Hepatocyte (in vitro differentiated cells): ENCODE measurements around the gene IMMP2L. TPM values are rescaled to one million over a fixed set of nuclear protein-coding genes. Genes with fewer than 3 reads are reported as not detected.

ENCODE experiments used
- DNase-seq: peaks from one replicate; pipeline ENCODE4 v3.0.0-alpha.2; 2016; ENCODE audit warnings: low spot score
- H2AFZ ChIP-seq: fragments of 200-600 bp; sonication (generic); 2 replicates; pipeline ENCODE4 v1.6.0; 2016; ENCODE audit warnings: antibody characterized with exemption, mild to moderate bottlenecking
- H3K27ac ChIP-seq: fragments of 200-600 bp; sonication (generic); 2 replicates; pipeline ENCODE4 v1.5.1; 2016; ENCODE audit warnings: mild to moderate bottlenecking
- H3K27me3 ChIP-seq: fragments of 200-600 bp; sonication (generic); 2 replicates; pipeline ENCODE4 v1.6.1; 2016
- H3K36me3 ChIP-seq: fragments of 200-600 bp; sonication (generic); replicated peaks from 2 replicates; pipeline ENCODE4 v1.5.1; 2016; ENCODE audit warnings: low read depth; ENCODE audit not compliant: insufficient read depth
- H3K4me1 ChIP-seq: fragments of 200-600 bp; sonication (generic); 2 replicates; pipeline ENCODE4 v1.5.1; 2016; ENCODE audit warnings: mild to moderate bottlenecking, moderate library complexity; ENCODE audit not compliant: insufficient read depth
- H3K4me2 ChIP-seq: fragments of 200-600 bp; sonication (generic); 2 replicates; pipeline ENCODE4 v1.6.0; 2016
- H3K4me3 ChIP-seq: fragments of 200-600 bp; sonication (generic); 2 replicates; pipeline ENCODE4 v1.5.1; 2016; ENCODE audit warnings: mild to moderate bottlenecking
- H3K79me2 ChIP-seq: fragments of 200-600 bp; sonication (generic); 2 replicates; pipeline ENCODE4 v1.6.0; 2017; ENCODE audit warnings: mild to moderate bottlenecking
- H3K9me2 ChIP-seq: fragments of 200-600 bp; sonication (generic); replicated peaks from 2 replicates; pipeline ENCODE4 v1.6.0; 2017; ENCODE audit warnings: mild to moderate bottlenecking; ENCODE audit not compliant: insufficient read depth
- H3K9me3 ChIP-seq: fragments of 200-600 bp; sonication (generic); 2 replicates; pipeline ENCODE4 v1.5.1; 2016; ENCODE audit warnings: low read depth, mild to moderate bottlenecking
- H4K20me1 ChIP-seq: fragments of 200-600 bp; sonication (generic); 2 replicates; pipeline ENCODE4 v1.6.0; 2016; ENCODE audit warnings: mild to moderate bottlenecking; ENCODE audit not compliant: insufficient read depth, poor library complexity, severe bottlenecking
- EZH2 ChIP-seq: fragments of 200-600 bp; sonication (generic); IDR thresholded peaks from 2 replicates; pipeline ENCODE4 v1.6.1; 2016; ENCODE audit warnings: antibody characterized with exemption, mild to moderate bottlenecking, borderline replicate concordance
- EZH2phosphoT487 ChIP-seq: fragments of 200-600 bp; sonication (generic); IDR thresholded peaks from one replicate; pipeline ENCODE4 v1.6.1; 2018; ENCODE audit warnings: antibody characterized with exemption, mild to moderate bottlenecking, low read depth, moderate library complexity; ENCODE audit not compliant: unreplicated experiment, severe bottlenecking
- WGBS: methylation state at CpG from one replicate; pipeline ENCODE4 v1.1.6; 2016; ENCODE audit warnings: low lambda C conversion rate; ENCODE audit errors: missing lambda C conversion rate; 5-methylcytosine and 5-hydroxymethylcytosine counted together
- polyA plus RNA-seq: library from polyadenylated mRNA; unstranded; fragments of >200 nt; fragmentation: Nextera tagmentation; extraction: Ambion mirVana; gene quantifications from 2 replicates; pipeline ENCODE4 v1.2.1, GENCODE V29; 2016
- total RNA-seq: library from RNA; depleted of rRNA; stranded (reverse); fragments of >200 nt; gene quantifications from 2 replicates; pipeline ENCODE4 v1.2.3, GENCODE V29; 2014
- TF ChIP-seq, protein P1 (sequence below): fragments of 200-600 bp; sonication (generic); IDR thresholded peaks from 2 replicates; pipeline ENCODE4 v1.5.1; 2016; ENCODE audit warnings: antibody characterized with exemption, mild to moderate bottlenecking; ENCODE audit not compliant: poor library complexity

Gene IMMP2L
- total and polyA plus RNA-seq, 2 experiments from 2014 or later, result 13.3 to 17.6 TPM

DNA sequence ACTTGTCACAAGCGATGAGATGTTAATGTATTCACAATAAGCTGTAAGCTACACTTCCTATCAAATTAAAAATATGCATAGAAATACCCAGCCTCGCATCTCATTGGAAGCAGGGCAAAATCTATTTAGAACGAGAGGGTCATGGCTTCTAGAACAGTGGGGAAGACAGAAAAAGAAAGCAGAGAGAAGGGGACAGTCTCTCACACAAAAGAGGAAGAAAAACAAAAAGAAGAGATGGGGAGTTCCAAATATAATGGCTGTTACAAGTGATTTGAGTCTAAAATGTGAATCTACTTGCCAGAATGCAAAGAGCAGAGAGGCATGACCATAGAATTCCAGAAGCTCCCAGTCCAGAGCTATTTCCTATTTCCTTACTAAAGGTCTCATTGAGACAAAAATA is 457.6 kb downstream of the IMMP2L start:
- no peaks in the 10 kb centered on the region for H3K79me2 ChIP-seq
- WGBS, result 92% methylated on average over 3 of the region's 3 CpGs

DNA sequence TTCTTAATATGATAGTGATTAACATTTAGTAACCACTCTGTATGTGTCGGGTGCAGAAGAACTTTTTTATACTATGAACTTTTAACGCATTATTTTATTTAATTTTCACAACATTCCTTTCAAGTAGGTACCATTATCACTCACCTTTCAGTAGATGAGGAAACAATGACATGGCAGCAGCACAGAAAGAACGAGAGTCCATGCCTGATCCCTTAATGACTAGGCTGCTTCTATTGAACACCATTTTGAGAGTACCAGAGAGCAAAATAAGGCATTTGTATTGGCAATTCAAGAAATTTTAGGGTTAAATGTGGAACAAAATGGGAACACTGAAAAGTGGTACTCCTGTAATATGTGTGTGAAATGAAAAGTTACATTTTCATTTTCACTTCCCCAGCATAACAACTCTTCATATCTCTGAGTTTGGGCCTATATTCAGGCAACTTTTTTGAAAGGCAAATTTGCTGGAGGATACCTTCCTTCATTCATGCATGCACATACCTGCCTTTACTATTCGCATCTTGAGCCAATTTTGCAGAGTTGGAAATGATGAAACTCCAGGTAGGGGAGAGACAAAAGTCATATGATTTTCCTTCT is 458.5 kb downstream of the IMMP2L start:
- no peak for DNase-seq
- H3K4me2 ChIP-seq, result no peak overlapping the region
- H3K27me3 ChIP-seq, result no peaks in the 10 kb centered on the region
- H3K9me3 ChIP-seq, result no peaks in the 10 kb centered on the region
- WGBS, result 95% methylated on average over 4 of the region's 4 CpGs
- H3K4me3 ChIP-seq, result no peak overlapping the region
- H4K20me1 ChIP-seq, result no peaks in the 10 kb centered on the region
- H3K27ac ChIP-seq, result no peak overlapping the region
- H3K4me1 ChIP-seq, result no peaks in the 10 kb centered on the region
- TF ChIP-seq, protein P1, sequence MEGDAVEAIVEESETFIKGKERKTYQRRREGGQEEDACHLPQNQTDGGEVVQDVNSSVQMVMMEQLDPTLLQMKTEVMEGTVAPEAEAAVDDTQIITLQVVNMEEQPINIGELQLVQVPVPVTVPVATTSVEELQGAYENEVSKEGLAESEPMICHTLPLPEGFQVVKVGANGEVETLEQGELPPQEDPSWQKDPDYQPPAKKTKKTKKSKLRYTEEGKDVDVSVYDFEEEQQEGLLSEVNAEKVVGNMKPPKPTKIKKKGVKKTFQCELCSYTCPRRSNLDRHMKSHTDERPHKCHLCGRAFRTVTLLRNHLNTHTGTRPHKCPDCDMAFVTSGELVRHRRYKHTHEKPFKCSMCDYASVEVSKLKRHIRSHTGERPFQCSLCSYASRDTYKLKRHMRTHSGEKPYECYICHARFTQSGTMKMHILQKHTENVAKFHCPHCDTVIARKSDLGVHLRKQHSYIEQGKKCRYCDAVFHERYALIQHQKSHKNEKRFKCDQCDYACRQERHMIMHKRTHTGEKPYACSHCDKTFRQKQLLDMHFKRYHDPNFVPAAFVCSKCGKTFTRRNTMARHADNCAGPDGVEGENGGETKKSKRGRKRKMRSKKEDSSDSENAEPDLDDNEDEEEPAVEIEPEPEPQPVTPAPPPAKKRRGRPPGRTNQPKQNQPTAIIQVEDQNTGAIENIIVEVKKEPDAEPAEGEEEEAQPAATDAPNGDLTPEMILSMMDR, result no peak
- TF ChIP-seq EZH2phosphoT487 (no peak), EZH2 (no peak)
- H3K36me3 ChIP-seq, result no peaks in the 10 kb centered on the region
- H3K9me2 ChIP-seq, result no peaks in the 10 kb centered on the region
- no peak overlapping the region for H2AFZ ChIP-seq
- no peaks in the 10 kb centered on the region for H3K79me2 ChIP-seq

More for the DNA sequence above, 457.6 kb downstream of the IMMP2L start:
- no peak overlapping the region for H3K27ac ChIP-seq
- H3K9me3 ChIP-seq, result no peaks in the 10 kb centered on the region
- no peak overlapping the region for H3K4me2 ChIP-seq
- H3K4me1 ChIP-seq, result no peaks in the 10 kb centered on the region
- no peak overlapping the region for H2AFZ ChIP-seq
- H3K4me3 ChIP-seq, result no peak overlapping the region
- TF ChIP-seq EZH2, result no peak
- TF ChIP-seq EZH2phosphoT487, result no peak
- DNase-seq, result no peak
- H4K20me1 ChIP-seq, result no peaks in the 10 kb centered on the region
- no peaks in the 10 kb centered on the region for H3K36me3 ChIP-seq
- H3K9me2 ChIP-seq, result no peaks in the 10 kb centered on the region
- no peaks in the 10 kb centered on the region for H3K27me3 ChIP-seq

DNA sequence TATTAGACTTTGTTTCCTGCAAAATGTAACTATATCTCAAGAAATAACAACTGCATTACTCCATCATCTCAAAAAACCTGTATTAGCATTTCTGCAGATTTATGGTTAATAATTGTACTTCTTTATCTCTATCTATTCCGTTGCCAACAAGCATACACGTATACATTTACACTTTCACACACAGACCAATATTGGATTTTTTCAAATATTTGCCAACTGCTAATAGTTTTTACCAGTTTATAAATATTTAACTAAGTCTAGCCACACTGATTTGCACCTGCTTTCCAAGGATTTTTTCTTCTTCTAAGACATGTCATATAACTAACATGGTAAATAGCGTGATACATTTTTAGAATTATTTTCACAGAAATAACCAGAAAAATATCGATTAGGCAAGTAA is 459.2 kb downstream of the IMMP2L start:
- Histone ChIP-seq H2AFZ (no peak overlapping the region), H3K27ac (no peak overlapping the region), H3K9me2 (no peaks in the 10 kb centered on the region), H3K9me3 (no peaks in the 10 kb centered on the region), H3K4me3 (no peak overlapping the region), H3K79me2 (no peaks in the 10 kb centered on the region), H4K20me1 (no peaks in the 10 kb centered on the region), H3K27me3 (no peaks in the 10 kb centered on the region), H3K36me3 (no peaks in the 10 kb centered on the region), H3K4me1 (peaks cover 4% of the 10 kb centered on the region), H3K4me2 (no peak overlapping the region)
- no peak for DNase-seq
- TF ChIP-seq EZH2phosphoT487 (no peak), EZH2 (no peak)
- TF ChIP-seq, protein P1, result no peak
- WGBS, result 81% methylated on average over 4 of the region's 4 CpGs

DNA sequence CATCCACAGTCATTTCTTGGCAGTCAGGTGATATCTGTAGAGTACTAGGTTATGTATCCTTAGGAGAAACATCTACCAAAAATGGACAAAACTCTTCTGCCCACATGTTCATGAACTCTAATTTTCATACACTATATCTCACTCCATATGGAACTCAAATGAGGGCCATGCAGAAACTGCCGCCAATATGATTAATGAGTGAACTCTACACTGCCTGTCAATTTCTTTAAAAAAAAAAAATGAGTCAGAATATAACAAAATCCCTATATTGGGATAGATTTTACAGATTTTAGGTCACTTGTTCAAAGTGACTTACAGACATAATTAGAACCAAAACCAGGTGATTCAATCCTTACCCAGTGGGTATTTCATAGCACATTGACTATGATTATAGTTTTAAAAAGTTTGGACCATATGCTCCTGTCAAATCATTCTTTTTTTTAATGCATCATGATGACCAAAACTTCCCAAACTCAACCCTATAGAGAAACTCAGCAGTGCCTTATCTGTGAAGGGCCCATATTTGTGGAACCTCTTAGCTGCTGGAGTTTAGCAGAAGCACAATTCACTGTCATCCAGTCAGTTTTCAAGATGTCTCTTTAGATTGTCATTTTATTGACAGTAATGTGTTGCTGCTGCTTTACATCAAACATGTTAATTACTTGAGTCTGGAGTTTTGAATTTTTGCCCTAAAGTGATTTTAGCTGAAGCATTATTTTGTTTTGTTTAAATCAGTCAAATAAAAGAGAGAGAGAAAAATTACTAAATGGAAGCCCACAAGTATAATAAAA is 460.2 kb downstream of the IMMP2L start:
- Histone ChIP-seq H3K9me2 (no peaks in the 10 kb centered on the region), H3K79me2 (no peaks in the 10 kb centered on the region), H3K4me1 (peaks cover 7% of the 10 kb centered on the region), H3K4me3 (no peak overlapping the region), H3K9me3 (no peaks in the 10 kb centered on the region), H3K27ac (no peak overlapping the region), H2AFZ (no peak overlapping the region), H3K4me2 (no peak overlapping the region), H3K27me3 (no peaks in the 10 kb centered on the region), H3K36me3 (no peaks in the 10 kb centered on the region), H4K20me1 (no peaks in the 10 kb centered on the region)
- no peak for DNase-seq
- TF ChIP-seq EZH2phosphoT487 (no peak), EZH2 (no peak)
- TF ChIP-seq, protein P1, result no peak
- 100% methylated on average over 1 of the region's 1 CpG for WGBS
